ENCODE data around the gene TCEANC2.
A peak's percentile ranks its signal among the peaks of the same experiment; 100 is the strongest.

Gene TCEANC2

GRCh38 chr1:54069791-54070170, 16.4 kb downstream of the TCEANC2 start:
- intact Hi-C loops (cut with DNase I; ENCODE audit: low total_unique reads): loop anchor here (10.0 kb wide), 1 partner anchor 415 kb away; no protein-coding TSS in a partner anchor
- Histone ChIP-seq H3K27ac (no peak overlapping the region), H3K4me1 (no peaks in the 10 kb centered on the region), H3K36me3 (peaks cover 0 to 7% (median 0%) of the 10 kb centered on the region in 3 donors), H3K4me3 (no peak overlapping the region), H3K27me3 (no peaks in the 10 kb centered on the region), H3K9me3 (no peaks in the 10 kb centered on the region)
- no peak for DNase-seq
- TF ChIP-seq CTCF (IDR thresholded peaks at IDR 0.05): no peak

- no peak overlapping the region for H3K27ac ChIP-seq
- peaks cover 0 to 7% (median 0%) of the 10 kb centered on the region in 3 donors for H3K36me3 ChIP-seq
- no peaks in the 10 kb centered on the region for H3K27me3 ChIP-seq
- intact Hi-C loops (cut with DNase I; ENCODE audit: low total_unique reads): loop anchor here (10.0 kb wide), 1 partner anchor 414 kb away; no protein-coding TSS in a partner anchor
- H3K9me3 ChIP-seq: no peaks in the 10 kb centered on the region
- peak; percentile 69 to 74 for TF ChIP-seq CTCF (IDR thresholded peaks at IDR 0.05)
- no peaks in the 10 kb centered on the region for H3K4me1 ChIP-seq
- no peak overlapping the region for H3K4me3 ChIP-seq
- no peak for DNase-seq
Measured at GRCh38 chr1:54070171-54070837, 16.9 kb downstream of the TCEANC2 start.

- no peak for DNase-seq
- Histone ChIP-seq H3K27ac (no peak overlapping the region), H3K27me3 (no peaks in the 10 kb centered on the region), H3K36me3 (peaks cover 0 to 6% (median 0%) of the 10 kb centered on the region in 3 donors), H3K4me3 (no peak overlapping the region), H3K9me3 (no peaks in the 10 kb centered on the region), H3K4me1 (no peaks in the 10 kb centered on the region)
- intact Hi-C loops (cut with DNase I; ENCODE audit: low total_unique reads): loop anchor here (10.0 kb wide), 1 partner anchor 407 kb away; no protein-coding TSS in a partner anchor
- TF ChIP-seq CTCF (IDR thresholded peaks at IDR 0.05): no peak
Measured at GRCh38 chr1:54077359-54077758, 24.0 kb downstream of the TCEANC2 start.

- intact Hi-C loops (cut with DNase I; ENCODE audit: low total_unique reads): no loop called here
- DNase-seq: no peak
- H3K36me3 ChIP-seq: peaks cover 0 to 6% (median 0%) of the 10 kb centered on the region in 3 donors
- H3K27ac ChIP-seq: no peak overlapping the region
- no peaks in the 10 kb centered on the region for H3K9me3 ChIP-seq
- no peak for TF ChIP-seq CTCF (IDR thresholded peaks at IDR 0.05)
- H3K4me1 ChIP-seq: no peaks in the 10 kb centered on the region
- H3K4me3 ChIP-seq: no peak overlapping the region
- no peaks in the 10 kb centered on the region for H3K27me3 ChIP-seq
Measured at GRCh38 chr1:54080598-54081049, 27.2 kb downstream of the TCEANC2 start.

- DNase-seq: peak in 1 of 2 donors; percentile 37
- Histone ChIP-seq H3K27me3 (no peaks in the 10 kb centered on the region), H3K36me3 (peaks cover 0 to 6% (median 0%) of the 10 kb centered on the region in 3 donors), H3K4me1 (no peaks in the 10 kb centered on the region), H3K27ac (no peak overlapping the region), H3K4me3 (no peak overlapping the region), H3K9me3 (no peaks in the 10 kb centered on the region)
- peak; percentile 43 to 44 for TF ChIP-seq CTCF (IDR thresholded peaks at IDR 0.05)
- intact Hi-C loops (cut with DNase I; ENCODE audit: low total_unique reads): no loop called here
Measured at GRCh38 chr1:54081306-54082270, 28.2 kb downstream of the TCEANC2 start.

All from tibial artery (tissue), 4 donors.